ENCODE measurements around the gene DYSF. TPM values are rescaled to one million over a fixed set of nuclear protein-coding genes. Genes with fewer than 3 reads are reported as not detected.

Gene DYSF
- total RNA-seq, 1 experiment from 2014 or later = 2.2 TPM

DNA sequence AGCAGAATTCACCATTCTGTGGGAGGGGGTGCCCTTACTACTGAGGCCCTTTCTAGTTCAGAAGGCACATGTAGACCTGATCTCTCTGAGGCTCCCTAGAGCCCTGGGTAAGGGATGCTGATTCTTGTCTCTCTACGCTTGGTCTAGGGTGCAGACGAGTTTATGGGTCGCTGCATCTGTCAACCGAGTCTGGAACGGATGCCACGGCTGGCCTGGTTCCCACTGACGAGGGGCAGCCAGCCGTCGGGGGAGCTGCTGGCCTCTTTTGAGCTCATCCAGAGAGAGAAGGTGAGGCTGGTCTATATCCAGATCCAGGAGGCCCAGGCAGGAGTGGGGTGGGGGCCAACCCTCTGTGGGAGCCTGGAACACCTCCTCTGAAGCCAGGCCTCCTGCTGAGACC is 147.2 kb downstream of the DYSF start:
- no peak for DNase-seq
- CTCF ChIA-PET = no interaction called here
- no peak overlapping the region for H3K4me3 Mint-ChIP-seq (ENCODE audit: unreplicated experiment)
- no TSS peak for BruUV-seq (replicated peaks)
- Histone ChIP-seq H3K9me3 (no peaks in the 10 kb centered on the region), H3K27me3 (replicated peaks; ENCODE audit: control insufficient read depth, insufficient read depth, low read length) (no peaks in the 10 kb centered on the region), H3K36me3 (ENCODE audit: control insufficient read depth, insufficient read depth, low read length) (no peaks in the 10 kb centered on the region), H3K4me1 (no peaks in the 10 kb centered on the region), H3K4me3 (ENCODE audit: low read depth, low read length) (no peak overlapping the region)
- H3K4me1 Mint-ChIP-seq (ENCODE audit: low read depth, unreplicated experiment) = no peaks in the 10 kb centered on the region
- H3K27ac Mint-ChIP-seq (ENCODE audit: unreplicated experiment) = no peak overlapping the region
- intact Hi-C loops (cut with micrococcal nuclease; ENCODE audit: unreplicated experiment) = no loop called here
- H3K36me3 Mint-ChIP-seq (ENCODE audit: insufficient read depth, unreplicated experiment) = no peaks in the 10 kb centered on the region
- POLR2A ChIA-PET = no interaction called here
- H3K27me3 Mint-ChIP-seq (ENCODE audit: insufficient read depth, unreplicated experiment) = peaks cover 20% of the 10 kb centered on the region
- H3K9me3 Mint-ChIP-seq (ENCODE audit: unreplicated experiment) = no peaks in the 10 kb centered on the region
- no peak for TF ChIP-seq CTCF (IDR thresholded peaks at IDR 0.05; ENCODE audit: insufficient read depth in 1 of 2, low read depth in 1 of 2, low read length in 1 of 2, severe bottlenecking in 1 of 2, unreplicated experiment in 1 of 2)

- TF ChIP-seq CTCF (IDR thresholded peaks at IDR 0.05; ENCODE audit: insufficient read depth in 1 of 2, low read depth in 1 of 2, low read length in 1 of 2, severe bottlenecking in 1 of 2, unreplicated experiment in 1 of 2) = no peak
- no peaks in the 10 kb centered on the region for H3K4me1 ChIP-seq
- H3K9me3 ChIP-seq = no peaks in the 10 kb centered on the region
- no TSS peak for BruUV-seq (replicated peaks)
- Mint-ChIP-seq H3K36me3 (ENCODE audit: insufficient read depth, unreplicated experiment) (no peaks in the 10 kb centered on the region), H3K4me1 (ENCODE audit: low read depth, unreplicated experiment) (no peaks in the 10 kb centered on the region), H3K9me3 (ENCODE audit: unreplicated experiment) (no peaks in the 10 kb centered on the region), H3K4me3 (ENCODE audit: unreplicated experiment) (no peak overlapping the region), H3K27ac (ENCODE audit: unreplicated experiment) (no peak overlapping the region), H3K27me3 (ENCODE audit: insufficient read depth, unreplicated experiment) (peaks cover 20% of the 10 kb centered on the region)
- H3K4me3 ChIP-seq (ENCODE audit: low read depth, low read length) = no peak overlapping the region
- DNase-seq = no peak
- ChIA-PET POLR2A (no interaction called here), CTCF (no interaction called here)
- no peaks in the 10 kb centered on the region for H3K36me3 ChIP-seq (ENCODE audit: control insufficient read depth, insufficient read depth, low read length)
- intact Hi-C loops (cut with micrococcal nuclease; ENCODE audit: unreplicated experiment) = no loop called here
- H3K27me3 ChIP-seq (replicated peaks; ENCODE audit: control insufficient read depth, insufficient read depth, low read length) = no peaks in the 10 kb centered on the region
Observed at GRCh38 chr2:71601136-71602114, 148.1 kb downstream of the DYSF start.

- Mint-ChIP-seq H3K36me3 (ENCODE audit: insufficient read depth, unreplicated experiment) (no peaks in the 10 kb centered on the region), H3K27ac (ENCODE audit: unreplicated experiment) (no peak overlapping the region), H3K9me3 (ENCODE audit: unreplicated experiment) (no peaks in the 10 kb centered on the region), H3K4me1 (ENCODE audit: low read depth, unreplicated experiment) (no peaks in the 10 kb centered on the region), H3K27me3 (ENCODE audit: insufficient read depth, unreplicated experiment) (peaks cover 20% of the 10 kb centered on the region), H3K4me3 (ENCODE audit: unreplicated experiment) (no peak overlapping the region)
- ChIA-PET CTCF (no interaction called here), POLR2A (no interaction called here)
- no peak for DNase-seq
- Histone ChIP-seq H3K4me1 (no peaks in the 10 kb centered on the region), H3K9me3 (no peaks in the 10 kb centered on the region), H3K27me3 (replicated peaks; ENCODE audit: control insufficient read depth, insufficient read depth, low read length) (no peaks in the 10 kb centered on the region; the same call in 1 of the 2 replicates), H3K36me3 (ENCODE audit: control insufficient read depth, insufficient read depth, low read length) (no peaks in the 10 kb centered on the region), H3K4me3 (ENCODE audit: low read depth, low read length) (no peak overlapping the region)
- intact Hi-C loops (cut with micrococcal nuclease; ENCODE audit: unreplicated experiment) = no loop called here
- no TSS peak for BruUV-seq (replicated peaks)
- no peak for TF ChIP-seq CTCF (IDR thresholded peaks at IDR 0.05; ENCODE audit: insufficient read depth in 1 of 2, low read depth in 1 of 2, low read length in 1 of 2, severe bottlenecking in 1 of 2, unreplicated experiment in 1 of 2)
Observed at GRCh38 chr2:71602115-71602495, 148.7 kb downstream of the DYSF start.

All from Caco-2 (cell line).